AG04450 (cell line): ENCODE data around the gene UTP18. TPM values are rescaled to one million over a fixed set of nuclear protein-coding genes. Genes with fewer than 3 reads are reported as not detected.
"Not testable (repeated sequence)": the region's sequence is repeated elsewhere in the genome, so short reads cannot be mapped to it uniquely, and the experiment has no call there.

ENCODE experiments used
- CTCF ChIA-PET: fragments of 300-600, 350-600 bp; formaldehyde crosslinking; extraction: SDS; loops from one replicate; lab custom pipeline; 2022; ENCODE audit warnings: antibody characterized with exemption, inconsistent platforms; lab: Charles Lee
- POLR2A ChIA-PET: fragments of 350-600 bp; formaldehyde crosslinking; extraction: SDS; loops from one replicate; lab custom pipeline; 2021; ENCODE audit warnings: antibody characterized with exemption, inconsistent platforms; lab: Yijun Ruan, JAX
- DNase-seq: peaks from one replicate; pipeline ENCODE4 v3.0.0-alpha.2; 2011; ENCODE audit warnings: low read depth, low spot score
- H3K27ac ChIP-seq: one replicate; pipeline ENCODE4 v1.5.1; 2012; ENCODE audit warnings: low read depth, low read length, control low read depth
- H3K27me3 ChIP-seq: one replicate; pipeline ENCODE4 v1.6.0; 2012; ENCODE audit warnings: low read length; ENCODE audit not compliant: control insufficient read depth, insufficient read depth
- H3K4me3 ChIP-seq: 2 replicates; pipeline ENCODE4 v1.5.1; 2011; ENCODE audit warnings: mild to moderate bottlenecking, low read depth, low read length, control low read depth
- H3K9me3 ChIP-seq: 2 replicates; pipeline ENCODE4 v1.5.1; 2012; ENCODE audit warnings: low read length; ENCODE audit not compliant: control insufficient read depth, insufficient read depth
- polyA plus RNA-seq: library from polyadenylated mRNA; depleted of rRNA; stranded (reverse); fragments of >200 nt; gene quantifications from 2 replicates; pipeline ENCODE4 v1.2.3, GENCODE V29; 2011
- TF ChIP-seq, protein P1 (sequence below): IDR thresholded peaks from 2 replicates; pipeline ENCODE4 v1.5.1; 2011; ENCODE audit warnings: low read depth, low read length, control low read depth, inconsistent platforms

The UTP18 gene
- polyA plus RNA-seq, 1 experiment, result 30.6 TPM

DNA sequence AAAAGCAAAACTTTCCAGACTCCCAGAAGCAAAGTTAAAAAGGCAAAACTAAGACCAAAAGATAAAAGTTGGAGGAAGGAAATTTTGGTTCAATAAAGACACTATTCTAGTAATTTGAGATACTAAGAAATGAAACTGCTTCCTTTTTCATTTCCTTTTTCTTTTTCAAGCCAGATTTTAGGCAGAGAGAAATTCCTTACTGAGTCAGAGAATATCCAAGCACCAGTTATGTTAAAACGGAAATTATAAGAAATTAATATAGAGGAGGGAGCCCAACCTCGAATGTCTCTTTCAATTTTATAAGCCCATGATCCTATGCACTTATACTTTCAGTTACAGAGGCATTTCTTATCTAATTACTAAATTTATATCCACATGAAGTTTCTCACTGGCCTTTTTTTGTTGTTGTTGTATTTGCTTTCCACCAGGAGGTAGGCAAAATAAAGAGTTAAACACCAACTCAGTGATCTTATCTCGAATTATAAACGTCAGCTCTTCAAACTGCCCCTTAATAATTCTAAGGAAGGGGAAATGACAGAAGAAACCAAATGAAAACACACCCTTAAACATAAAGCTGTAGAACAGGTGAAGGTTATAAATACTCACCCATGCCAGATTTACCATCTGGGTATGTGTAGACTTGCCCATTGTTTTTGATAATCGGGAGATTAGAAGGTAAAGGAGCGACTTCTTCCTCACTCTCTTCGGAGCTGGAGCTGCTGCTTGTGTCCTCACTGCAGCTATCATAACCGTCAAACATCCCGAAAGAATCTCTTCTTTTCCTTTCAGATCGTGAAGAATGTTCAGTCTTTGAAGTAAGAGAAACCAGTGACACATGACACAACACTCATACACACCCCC, 35.7 kb upstream of the UTP18 start:
- Histone ChIP-seq H3K27me3 (no peaks in the 10 kb centered on the region), H3K4me3 (no peak overlapping the region), H3K9me3 (no peaks in the 10 kb centered on the region), H3K27ac (no peak overlapping the region)
- ChIA-PET POLR2A (no interaction called here), CTCF (no interaction called here)
- no peak for DNase-seq
- TF ChIP-seq, protein P1, sequence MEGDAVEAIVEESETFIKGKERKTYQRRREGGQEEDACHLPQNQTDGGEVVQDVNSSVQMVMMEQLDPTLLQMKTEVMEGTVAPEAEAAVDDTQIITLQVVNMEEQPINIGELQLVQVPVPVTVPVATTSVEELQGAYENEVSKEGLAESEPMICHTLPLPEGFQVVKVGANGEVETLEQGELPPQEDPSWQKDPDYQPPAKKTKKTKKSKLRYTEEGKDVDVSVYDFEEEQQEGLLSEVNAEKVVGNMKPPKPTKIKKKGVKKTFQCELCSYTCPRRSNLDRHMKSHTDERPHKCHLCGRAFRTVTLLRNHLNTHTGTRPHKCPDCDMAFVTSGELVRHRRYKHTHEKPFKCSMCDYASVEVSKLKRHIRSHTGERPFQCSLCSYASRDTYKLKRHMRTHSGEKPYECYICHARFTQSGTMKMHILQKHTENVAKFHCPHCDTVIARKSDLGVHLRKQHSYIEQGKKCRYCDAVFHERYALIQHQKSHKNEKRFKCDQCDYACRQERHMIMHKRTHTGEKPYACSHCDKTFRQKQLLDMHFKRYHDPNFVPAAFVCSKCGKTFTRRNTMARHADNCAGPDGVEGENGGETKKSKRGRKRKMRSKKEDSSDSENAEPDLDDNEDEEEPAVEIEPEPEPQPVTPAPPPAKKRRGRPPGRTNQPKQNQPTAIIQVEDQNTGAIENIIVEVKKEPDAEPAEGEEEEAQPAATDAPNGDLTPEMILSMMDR, result no peak

DNA sequence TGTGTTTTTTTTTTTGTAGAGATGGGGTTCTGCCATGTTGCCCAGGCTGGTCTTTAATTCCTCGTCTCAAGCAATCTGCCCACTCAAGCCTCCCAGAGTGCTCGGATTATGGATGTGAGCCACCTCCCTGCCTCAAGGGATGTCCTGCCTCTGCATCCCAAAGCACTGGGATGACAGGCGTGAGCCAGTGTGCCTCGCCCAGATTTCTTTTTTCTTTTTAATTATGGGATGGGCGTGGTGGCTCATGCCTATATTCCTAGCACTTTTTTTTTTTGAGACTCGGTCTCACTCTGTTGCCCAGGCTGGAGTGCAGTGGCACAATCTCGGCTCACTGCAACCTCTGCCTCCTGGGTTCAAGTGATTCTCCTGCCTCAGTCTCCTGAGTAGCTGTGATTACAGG, 34.8 kb upstream of the UTP18 start:
- H3K9me3 ChIP-seq, H3K27ac ChIP-seq, H3K4me3 ChIP-seq, H3K27me3 ChIP-seq, DNase-seq, POLR2A ChIA-PET: not testable (repeated sequence)
- CTCF ChIA-PET, result interaction anchor here (0.5 kb wide), 1 partner anchor 105 kb away, joined by 3 read pairs; the partner anchor contains the start of gene SPAG9

DNA sequence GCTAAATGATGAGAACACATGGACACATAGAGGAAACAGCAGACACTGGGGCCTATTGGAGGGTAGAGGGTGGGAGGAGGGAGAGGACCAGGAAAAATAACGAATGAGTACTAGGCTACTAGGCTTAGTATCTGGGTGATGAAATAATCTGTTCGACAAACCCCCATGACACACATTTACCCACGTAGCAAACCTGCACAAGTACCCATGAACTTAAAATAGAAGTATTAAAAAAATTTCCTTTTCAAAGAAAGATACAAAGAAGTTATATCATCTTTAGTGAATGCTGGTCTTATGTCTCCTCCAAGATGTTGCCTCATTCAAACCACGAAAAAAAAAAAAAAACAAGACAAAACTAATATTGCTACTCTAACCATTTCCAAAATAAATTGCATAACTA, 32.2 kb upstream of the UTP18 start:
- no peak overlapping the region for H3K4me3 ChIP-seq
- DNase-seq, result no peak

DNA sequence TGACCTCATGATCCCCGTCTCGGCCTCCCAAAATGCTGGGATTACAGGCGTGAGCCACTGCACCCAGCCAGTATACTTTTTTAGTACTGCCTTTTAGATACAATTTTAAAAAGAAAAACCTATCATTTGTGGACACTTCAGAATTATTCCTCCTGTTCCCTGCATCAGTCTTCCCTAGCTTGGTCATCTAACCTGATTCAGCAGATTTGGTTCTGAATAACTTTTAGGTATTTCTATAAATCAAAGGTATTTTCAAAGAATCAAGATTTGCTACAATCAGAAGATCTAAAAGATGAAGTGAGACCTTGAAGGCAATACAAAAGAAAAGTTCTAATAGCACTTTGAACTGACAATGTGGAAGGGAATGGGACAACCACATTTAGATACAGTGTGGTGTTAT, 30.5 kb upstream of the UTP18 start:
- TF ChIP-seq, protein P1, result no peak

More for the DNA sequence above, 32.2 kb upstream of the UTP18 start:
- Histone ChIP-seq H3K27me3 (no peaks in the 10 kb centered on the region), H3K9me3 (no peaks in the 10 kb centered on the region), H3K27ac (no peak overlapping the region)
- CTCF ChIA-PET, result no interaction called here
- POLR2A ChIA-PET, result interaction anchor here (0.6 kb wide), 1 partner anchor 101 kb away, joined by 7 read pairs; no protein-coding TSS in a partner anchor
- TF ChIP-seq, protein P1, result no peak

DNA sequence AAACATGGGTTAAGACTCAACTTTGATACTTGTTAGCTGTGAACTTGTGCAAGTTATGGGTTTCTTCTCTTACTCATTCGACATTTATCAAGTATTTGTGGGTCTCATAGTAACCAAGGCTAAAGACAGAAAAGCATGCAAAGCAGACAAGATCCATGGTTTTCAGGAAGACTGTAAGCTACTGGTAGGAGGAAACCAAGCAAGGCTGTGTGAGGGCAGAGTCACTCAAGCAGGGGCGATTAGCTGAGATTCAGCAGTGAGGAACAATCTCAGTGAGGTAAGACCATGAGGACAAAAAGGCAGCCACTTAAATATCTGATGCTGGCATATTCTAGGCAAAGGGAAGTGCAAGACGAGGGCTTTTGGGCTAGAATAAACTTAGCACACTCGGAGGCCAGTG, 30.0 kb upstream of the UTP18 start:
- Histone ChIP-seq H3K27ac (no peak overlapping the region), H3K4me3 (no peak overlapping the region), H3K27me3 (no peaks in the 10 kb centered on the region), H3K9me3 (no peaks in the 10 kb centered on the region)
- ChIA-PET POLR2A (no interaction called here), CTCF (no interaction called here)
- TF ChIP-seq, protein P1, result no peak
- DNase-seq, result no peak

More for the DNA sequence above, 30.5 kb upstream of the UTP18 start:
- Histone ChIP-seq H3K4me3 (no peak overlapping the region), H3K9me3 (no peaks in the 10 kb centered on the region), H3K27me3 (no peaks in the 10 kb centered on the region), H3K27ac (no peak overlapping the region)
- no peak for DNase-seq
- POLR2A ChIA-PET, result no interaction called here
- CTCF ChIA-PET, result no interaction called here
